ENCODE results near the gene BRD3OS. TPM values are rescaled to one million over a fixed set of nuclear protein-coding genes. Genes with fewer than 3 reads are reported as not detected.

BRD3OS gene
- total RNA-seq, 1 experiment from 2014 or later = 16.2 TPM

DNA sequence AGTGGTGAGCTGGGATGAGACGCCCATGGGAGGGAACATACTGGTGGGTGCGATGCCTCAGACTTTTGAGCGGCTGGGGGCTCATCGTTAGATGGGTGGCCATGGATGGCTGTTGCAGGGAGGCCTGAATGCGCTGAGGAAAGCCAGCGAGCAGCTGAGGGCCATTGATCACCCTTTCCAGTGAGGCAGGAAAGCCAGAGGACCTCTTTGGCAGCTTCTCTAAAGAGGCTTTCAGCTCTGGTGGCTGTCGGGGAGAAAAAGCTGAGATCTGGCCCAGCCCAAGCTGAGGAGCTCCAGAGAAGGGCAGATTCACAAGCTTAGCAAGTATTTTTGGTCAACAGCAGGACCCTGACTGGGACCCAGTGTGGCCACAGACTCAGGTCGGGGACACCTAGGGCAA is 19.9 kb upstream of the BRD3OS start (continued):
- no peak for TF ChIP-seq PRRX2 (CRISPR knock-in tag; IDR thresholded peaks at IDR 0.05)

DNA sequence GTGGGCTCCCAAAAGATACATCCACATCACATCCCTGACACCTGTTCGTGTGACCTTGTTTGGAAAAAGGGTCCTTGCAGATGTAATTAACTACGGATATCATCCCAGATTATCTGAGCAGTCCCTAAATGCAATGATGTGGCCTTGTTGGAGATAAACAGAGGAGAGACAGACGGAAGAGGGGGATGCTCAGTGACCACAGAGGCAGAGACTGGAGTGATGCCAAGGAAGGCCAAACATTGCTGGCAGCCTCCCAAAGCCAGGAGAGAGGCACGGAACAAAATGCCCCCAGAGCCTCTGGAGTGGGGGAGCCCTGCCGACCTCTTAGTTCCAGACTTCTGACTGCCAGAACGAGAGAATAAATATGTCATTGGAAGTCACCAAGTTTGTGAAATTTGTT is 18.1 kb upstream of the BRD3OS start:
- peaks cover 13% of the 10 kb centered on the region for H3K36me3 Mint-ChIP-seq
- POLR2A ChIA-PET = no interaction called here
- H3K27ac Mint-ChIP-seq = no peak overlapping the region
- peaks cover 6% of the 10 kb centered on the region; the same call in 1 of the 2 replicates for H3K27me3 Mint-ChIP-seq (ENCODE audit: low read depth)
- H3K4me3 Mint-ChIP-seq = no peak overlapping the region
- no peaks in the 10 kb centered on the region for H3K4me1 Mint-ChIP-seq
- TF ChIP-seq CREM (CRISPR knock-in tag; IDR thresholded peaks at IDR 0.05) (no peak), NR1H2 (CRISPR knock-in tag; IDR thresholded peaks at IDR 0.05) (no peak), SMAD3 (CRISPR knock-in tag; IDR thresholded peaks at IDR 0.05; ENCODE audit: borderline replicate concordance) (no peak), SP1 (CRISPR knock-in tag; conservative IDR thresholded peaks at IDR 0.05) (no peak)
- TF ChIP-seq, protein P1, sequence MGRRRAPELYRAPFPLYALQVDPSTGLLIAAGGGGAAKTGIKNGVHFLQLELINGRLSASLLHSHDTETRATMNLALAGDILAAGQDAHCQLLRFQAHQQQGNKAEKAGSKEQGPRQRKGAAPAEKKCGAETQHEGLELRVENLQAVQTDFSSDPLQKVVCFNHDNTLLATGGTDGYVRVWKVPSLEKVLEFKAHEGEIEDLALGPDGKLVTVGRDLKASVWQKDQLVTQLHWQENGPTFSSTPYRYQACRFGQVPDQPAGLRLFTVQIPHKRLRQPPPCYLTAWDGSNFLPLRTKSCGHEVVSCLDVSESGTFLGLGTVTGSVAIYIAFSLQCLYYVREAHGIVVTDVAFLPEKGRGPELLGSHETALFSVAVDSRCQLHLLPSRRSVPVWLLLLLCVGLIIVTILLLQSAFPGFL (CRISPR knock-in tag; IDR thresholded peaks at IDR 0.05; ENCODE audit: borderline replicate concordance) = no peak
- TF ChIP-seq, protein P2, sequence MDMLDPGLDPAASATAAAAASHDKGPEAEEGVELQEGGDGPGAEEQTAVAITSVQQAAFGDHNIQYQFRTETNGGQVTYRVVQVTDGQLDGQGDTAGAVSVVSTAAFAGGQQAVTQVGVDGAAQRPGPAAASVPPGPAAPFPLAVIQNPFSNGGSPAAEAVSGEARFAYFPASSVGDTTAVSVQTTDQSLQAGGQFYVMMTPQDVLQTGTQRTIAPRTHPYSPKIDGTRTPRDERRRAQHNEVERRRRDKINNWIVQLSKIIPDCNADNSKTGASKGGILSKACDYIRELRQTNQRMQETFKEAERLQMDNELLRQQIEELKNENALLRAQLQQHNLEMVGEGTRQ (CRISPR knock-in tag; IDR thresholded peaks at IDR 0.05) = no peak
- TF ChIP-seq, protein P3, sequence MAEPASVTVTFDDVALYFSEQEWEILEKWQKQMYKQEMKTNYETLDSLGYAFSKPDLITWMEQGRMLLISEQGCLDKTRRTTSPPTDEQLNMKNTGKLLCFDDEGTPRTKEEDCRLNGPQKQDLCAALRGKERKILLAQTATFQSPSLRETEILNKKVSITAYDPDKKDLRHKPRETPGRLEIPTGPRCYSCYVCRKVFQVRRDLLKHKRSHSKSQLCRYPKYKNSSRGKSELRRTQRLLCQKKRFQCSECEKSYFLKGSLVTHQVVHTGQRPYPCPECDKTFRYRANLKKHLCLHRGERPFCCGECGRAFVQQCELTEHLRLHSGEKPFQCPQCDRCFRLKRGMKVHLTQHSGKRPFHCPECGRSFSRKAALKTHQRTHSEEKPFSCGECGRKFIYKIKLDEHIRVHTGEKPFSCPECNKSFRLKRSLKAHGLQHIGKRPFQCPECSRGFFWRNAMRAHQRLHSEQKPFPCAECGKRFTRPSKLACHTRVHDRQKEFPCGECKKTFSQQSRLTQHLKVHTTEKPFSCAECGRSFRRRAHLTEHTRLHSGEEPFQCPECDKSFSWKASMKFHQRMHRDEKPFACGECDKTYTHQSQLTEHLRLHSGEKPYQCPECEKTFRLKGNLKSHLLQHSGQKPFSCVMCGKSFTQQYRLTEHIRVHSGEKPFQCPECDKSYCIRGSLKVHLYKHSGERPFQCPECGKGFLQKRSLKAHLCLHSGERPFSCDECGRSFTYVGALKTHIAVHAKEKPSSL (CRISPR knock-in tag; conservative IDR thresholded peaks at IDR 0.05) = no peak
- no peak for DNase-seq (ENCODE audit: low spot score)
- peaks cover 22% of the 10 kb centered on the region for H3K9me3 Mint-ChIP-seq
- ATAC-seq = no peak
- CTCF ChIA-PET = interaction anchor here (1.8 kb wide), 1 partner anchor 225 kb away, joined by 3 read pairs; no protein-coding TSS in a partner anchor

DNA sequence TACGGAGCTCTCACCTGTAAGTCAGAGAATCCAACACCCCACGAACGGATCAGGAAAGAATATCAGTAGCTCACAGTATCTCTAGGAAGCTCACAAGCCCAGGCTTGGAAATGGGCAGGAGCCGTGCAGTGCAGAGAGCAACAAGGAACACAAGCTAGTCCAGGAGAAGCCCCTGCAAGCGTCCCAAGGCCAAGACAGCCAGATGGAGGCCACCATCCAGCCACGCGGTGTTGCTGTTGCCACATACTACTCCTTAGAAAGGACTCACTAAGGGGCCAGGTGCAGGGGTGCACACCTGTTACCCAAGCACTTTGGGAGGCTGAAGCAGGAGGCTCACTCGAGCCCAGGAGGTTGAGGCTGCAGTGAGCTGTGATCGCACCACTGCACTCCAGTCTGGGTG is 17.7 kb upstream of the BRD3OS start:
- Mint-ChIP-seq H3K4me3 (no peak overlapping the region), H3K4me1 (no peaks in the 10 kb centered on the region), H3K27me3 (ENCODE audit: low read depth) (peaks cover 6% of the 10 kb centered on the region; the same call in 1 of the 2 replicates), H3K9me3 (peaks cover 17% of the 10 kb centered on the region), H3K27ac (no peak overlapping the region), H3K36me3 (peaks cover 13% of the 10 kb centered on the region)
- POLR2A ChIA-PET = no interaction called here
- DNase-seq (ENCODE audit: low spot score) (no peak), ATAC-seq (no peak)
- CTCF ChIA-PET = interaction anchor here (1.8 kb wide), 1 partner anchor 225 kb away, joined by 3 read pairs; no protein-coding TSS in a partner anchor
- TF ChIP-seq, protein P4, sequence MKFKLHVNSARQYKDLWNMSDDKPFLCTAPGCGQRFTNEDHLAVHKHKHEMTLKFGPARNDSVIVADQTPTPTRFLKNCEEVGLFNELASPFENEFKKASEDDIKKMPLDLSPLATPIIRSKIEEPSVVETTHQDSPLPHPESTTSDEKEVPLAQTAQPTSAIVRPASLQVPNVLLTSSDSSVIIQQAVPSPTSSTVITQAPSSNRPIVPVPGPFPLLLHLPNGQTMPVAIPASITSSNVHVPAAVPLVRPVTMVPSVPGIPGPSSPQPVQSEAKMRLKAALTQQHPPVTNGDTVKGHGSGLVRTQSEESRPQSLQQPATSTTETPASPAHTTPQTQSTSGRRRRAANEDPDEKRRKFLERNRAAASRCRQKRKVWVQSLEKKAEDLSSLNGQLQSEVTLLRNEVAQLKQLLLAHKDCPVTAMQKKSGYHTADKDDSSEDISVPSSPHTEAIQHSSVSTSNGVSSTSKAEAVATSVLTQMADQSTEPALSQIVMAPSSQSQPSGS (CRISPR knock-in tag; IDR thresholded peaks at IDR 0.05; ENCODE audit: borderline replicate concordance, low read depth) = no peak
- TF ChIP-seq, protein P5, sequence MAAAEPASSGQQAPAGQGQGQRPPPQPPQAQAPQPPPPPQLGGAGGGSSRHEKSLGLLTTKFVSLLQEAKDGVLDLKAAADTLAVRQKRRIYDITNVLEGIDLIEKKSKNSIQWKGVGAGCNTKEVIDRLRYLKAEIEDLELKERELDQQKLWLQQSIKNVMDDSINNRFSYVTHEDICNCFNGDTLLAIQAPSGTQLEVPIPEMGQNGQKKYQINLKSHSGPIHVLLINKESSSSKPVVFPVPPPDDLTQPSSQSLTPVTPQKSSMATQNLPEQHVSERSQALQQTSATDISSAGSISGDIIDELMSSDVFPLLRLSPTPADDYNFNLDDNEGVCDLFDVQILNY (CRISPR knock-in tag; IDR thresholded peaks at IDR 0.05) = no peak
- TF ChIP-seq NR2C2 (CRISPR knock-in tag; IDR thresholded peaks at IDR 0.05) (no peak), KAT7 (CRISPR knock-in tag; IDR thresholded peaks at IDR 0.05; ENCODE audit: borderline replicate concordance) (no peak), NFATC4 (CRISPR knock-in tag; IDR thresholded peaks at IDR 0.05) (no peak)
- TF ChIP-seq, protein P6, sequence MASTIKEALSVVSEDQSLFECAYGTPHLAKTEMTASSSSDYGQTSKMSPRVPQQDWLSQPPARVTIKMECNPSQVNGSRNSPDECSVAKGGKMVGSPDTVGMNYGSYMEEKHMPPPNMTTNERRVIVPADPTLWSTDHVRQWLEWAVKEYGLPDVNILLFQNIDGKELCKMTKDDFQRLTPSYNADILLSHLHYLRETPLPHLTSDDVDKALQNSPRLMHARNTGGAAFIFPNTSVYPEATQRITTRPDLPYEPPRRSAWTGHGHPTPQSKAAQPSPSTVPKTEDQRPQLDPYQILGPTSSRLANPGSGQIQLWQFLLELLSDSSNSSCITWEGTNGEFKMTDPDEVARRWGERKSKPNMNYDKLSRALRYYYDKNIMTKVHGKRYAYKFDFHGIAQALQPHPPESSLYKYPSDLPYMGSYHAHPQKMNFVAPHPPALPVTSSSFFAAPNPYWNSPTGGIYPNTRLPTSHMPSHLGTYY (CRISPR knock-in tag; IDR thresholded peaks at IDR 0.05) = no peak
- TF ChIP-seq, protein P7, sequence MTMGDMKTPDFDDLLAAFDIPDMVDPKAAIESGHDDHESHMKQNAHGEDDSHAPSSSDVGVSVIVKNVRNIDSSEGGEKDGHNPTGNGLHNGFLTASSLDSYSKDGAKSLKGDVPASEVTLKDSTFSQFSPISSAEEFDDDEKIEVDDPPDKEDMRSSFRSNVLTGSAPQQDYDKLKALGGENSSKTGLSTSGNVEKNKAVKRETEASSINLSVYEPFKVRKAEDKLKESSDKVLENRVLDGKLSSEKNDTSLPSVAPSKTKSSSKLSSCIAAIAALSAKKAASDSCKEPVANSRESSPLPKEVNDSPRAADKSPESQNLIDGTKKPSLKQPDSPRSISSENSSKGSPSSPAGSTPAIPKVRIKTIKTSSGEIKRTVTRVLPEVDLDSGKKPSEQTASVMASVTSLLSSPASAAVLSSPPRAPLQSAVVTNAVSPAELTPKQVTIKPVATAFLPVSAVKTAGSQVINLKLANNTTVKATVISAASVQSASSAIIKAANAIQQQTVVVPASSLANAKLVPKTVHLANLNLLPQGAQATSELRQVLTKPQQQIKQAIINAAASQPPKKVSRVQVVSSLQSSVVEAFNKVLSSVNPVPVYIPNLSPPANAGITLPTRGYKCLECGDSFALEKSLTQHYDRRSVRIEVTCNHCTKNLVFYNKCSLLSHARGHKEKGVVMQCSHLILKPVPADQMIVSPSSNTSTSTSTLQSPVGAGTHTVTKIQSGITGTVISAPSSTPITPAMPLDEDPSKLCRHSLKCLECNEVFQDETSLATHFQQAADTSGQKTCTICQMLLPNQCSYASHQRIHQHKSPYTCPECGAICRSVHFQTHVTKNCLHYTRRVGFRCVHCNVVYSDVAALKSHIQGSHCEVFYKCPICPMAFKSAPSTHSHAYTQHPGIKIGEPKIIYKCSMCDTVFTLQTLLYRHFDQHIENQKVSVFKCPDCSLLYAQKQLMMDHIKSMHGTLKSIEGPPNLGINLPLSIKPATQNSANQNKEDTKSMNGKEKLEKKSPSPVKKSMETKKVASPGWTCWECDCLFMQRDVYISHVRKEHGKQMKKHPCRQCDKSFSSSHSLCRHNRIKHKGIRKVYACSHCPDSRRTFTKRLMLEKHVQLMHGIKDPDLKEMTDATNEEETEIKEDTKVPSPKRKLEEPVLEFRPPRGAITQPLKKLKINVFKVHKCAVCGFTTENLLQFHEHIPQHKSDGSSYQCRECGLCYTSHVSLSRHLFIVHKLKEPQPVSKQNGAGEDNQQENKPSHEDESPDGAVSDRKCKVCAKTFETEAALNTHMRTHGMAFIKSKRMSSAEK (CRISPR knock-in tag; IDR thresholded peaks at IDR 0.05; ENCODE audit: borderline replicate concordance) = no peak
- TF ChIP-seq, protein P3 (CRISPR knock-in tag; conservative IDR thresholded peaks at IDR 0.05) = no peak
- TF ChIP-seq, protein P8, sequence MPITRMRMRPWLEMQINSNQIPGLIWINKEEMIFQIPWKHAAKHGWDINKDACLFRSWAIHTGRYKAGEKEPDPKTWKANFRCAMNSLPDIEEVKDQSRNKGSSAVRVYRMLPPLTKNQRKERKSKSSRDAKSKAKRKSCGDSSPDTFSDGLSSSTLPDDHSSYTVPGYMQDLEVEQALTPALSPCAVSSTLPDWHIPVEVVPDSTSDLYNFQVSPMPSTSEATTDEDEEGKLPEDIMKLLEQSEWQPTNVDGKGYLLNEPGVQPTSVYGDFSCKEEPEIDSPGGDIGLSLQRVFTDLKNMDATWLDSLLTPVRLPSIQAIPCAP (CRISPR knock-in tag; IDR thresholded peaks at IDR 0.05) = no peak

Measured in WTC11 (cell line).